HepG2 (cell line): ENCODE results near the gene THSD4. TPM values are rescaled to one million over a fixed set of nuclear protein-coding genes. Genes with fewer than 3 reads are reported as not detected.

Experiments
- ATAC-seq: fragments of 200-7000 bp; cut with Tn5 transposase; 3 replicates; pipeline ENCODE4 v1.9.1; 2020; ENCODE audit warnings: mild to moderate bottlenecking, moderate library complexity
- BruUV-seq: library from RNA; stranded (reverse); fragments of 400-500 nt; replicated peaks from 2 replicates; lab custom pipeline; 2021; lab: Mats Ljungman, UMichigan
- CTCF ChIA-PET: fragments of 300-600 bp; formaldehyde crosslinking; extraction: SDS; loops from one replicate; lab custom pipeline; 2021; ENCODE audit warnings: low total read pairs, inconsistent platforms, low intra/inter-chr PET ratio; lab: Yijun Ruan, JAX
- POLR2A ChIA-PET: fragments of 350-600 bp; sonication (Branson Sonifier 250); formaldehyde crosslinking; loops from one replicate; lab custom pipeline; 2020; ENCODE audit warnings: antibody characterized with exemption, inconsistent platforms; lab: Yijun Ruan, JAX
- DNase-seq: peaks from one replicate; pipeline ENCODE4 v3.0.0-alpha.2; 2015; ENCODE audit warnings: low spot score
- FAIRE-seq: peaks from 3 replicates; lab custom pipeline; 2011; peaks lifted over from hg19 to GRCh38; lab: Jason Lieb, UNC
- H2AFZ ChIP-seq: one replicate; pipeline ENCODE4 v1.6.1; 2011; ENCODE audit warnings: low read length, inconsistent platforms
- H3K27ac ChIP-seq: fragments of 300-600 bp; 3 replicates; pipeline ENCODE4 v1.8.0; 2011; ENCODE audit warnings: mixed run types, mild to moderate bottlenecking, mixed read lengths, low read length, inconsistent platforms; ENCODE audit not compliant: insufficient read depth; ENCODE audit errors: extremely low read length
- H3K27me3 ChIP-seq, 2 experiments: fragments of 200-600 bp in 1 of 2; 2 replicates in 1 of 2; 3 replicates in 1 of 2; pipeline versions ENCODE4 v1.6.0 to v1.8.0; 2011; ENCODE audit warnings: low read length in 2 of 2, mild to moderate bottlenecking in 2 of 2, moderate library complexity in 2 of 2, inconsistent platforms in 1 of 2; ENCODE audit not compliant: insufficient read depth in 2 of 2, control insufficient read depth in 1 of 2
- H3K36me3 ChIP-seq, 2 experiments: fragments of 200-600 bp in 1 of 2; replicated peaks in 1 of 2; 2 replicates in 1 of 2; 3 replicates in 1 of 2; pipeline versions ENCODE4 v1.5.1 to v1.8.0; 2011; ENCODE audit warnings: low read length in 2 of 2, inconsistent platforms in 1 of 2; ENCODE audit not compliant: insufficient read depth in 2 of 2, control insufficient read depth in 1 of 2
- H3K4me1 ChIP-seq: 2 replicates; pipeline ENCODE4 v1.5.1; 2012; ENCODE audit warnings: low read length, inconsistent platforms; ENCODE audit not compliant: insufficient read depth
- H3K4me2 ChIP-seq: 2 replicates; pipeline ENCODE4 v1.6.0; 2011; ENCODE audit warnings: low read depth, low read length, inconsistent platforms
- H3K4me3 ChIP-seq, 3 experiments: fragments of 200-600 bp in 1 of 3; sonication (generic), shearing (Covaris generic) in 1 of 3; replicated peaks in 1 of 3; 2 replicates each; pipeline ENCODE4 v1.5.1; 2011 to 2016; ENCODE audit warnings: low read length in 3 of 3, inconsistent platforms in 2 of 3, low read depth in 2 of 3, mild to moderate bottlenecking in 2 of 3, control low read depth in 1 of 3, mixed read lengths in 1 of 3; ENCODE audit not compliant: insufficient read depth in 1 of 3
- H3K79me2 ChIP-seq: one replicate; pipeline ENCODE4 v1.6.1; 2011; ENCODE audit warnings: low read length, inconsistent platforms; ENCODE audit not compliant: insufficient read depth
- H3K9ac ChIP-seq: 2 replicates; pipeline ENCODE4 v1.6.0; 2011; ENCODE audit warnings: mild to moderate bottlenecking, low read depth, low read length, inconsistent platforms; ENCODE audit not compliant: insufficient read depth
- H3K9me3 ChIP-seq: 2 replicates; pipeline ENCODE4 v1.5.1; 2012; ENCODE audit warnings: mild to moderate bottlenecking, low read length
- H4K20me1 ChIP-seq: 2 replicates; pipeline ENCODE4 v1.6.0; 2011; ENCODE audit warnings: inconsistent platforms, mild to moderate bottlenecking, low read length, moderate library complexity; ENCODE audit not compliant: insufficient read depth
- CREM ChIP-seq, 2 experiments: sonication (generic) in 1 of 2; formaldehyde crosslinking in 1 of 2; IDR thresholded peaks; 2 replicates each; pipeline versions ENCODE4 v1.4.0 to v1.6.1; 2016 to 2020; ENCODE audit warnings: antibody characterized with exemption in 1 of 2, mild to moderate bottlenecking in 1 of 2, missing genetic modification reagents in 1 of 2
- GATAD1 ChIP-seq: IDR thresholded peaks from 2 replicates; pipeline ENCODE4 v1.6.1; 2016; ENCODE audit warnings: missing genetic modification reagents, missing compliant biosample characterization
- HOXD1 ChIP-seq: sonication (generic); formaldehyde crosslinking; IDR thresholded peaks from 2 replicates; pipeline ENCODE4 v1.5.0; 2020; ENCODE audit warnings: missing genetic modification reagents
- IKZF4 ChIP-seq: sonication (generic); formaldehyde crosslinking; IDR thresholded peaks from 2 replicates; pipeline ENCODE4 v1.5.1; 2020; ENCODE audit warnings: borderline replicate concordance, mild to moderate bottlenecking, low read depth, missing genetic modification reagents; ENCODE audit errors: not compliant biosample characterization
- MAFK ChIP-seq, 2 experiments: IDR thresholded peaks in 1 of 2; conservative IDR thresholded peaks in 1 of 2; 2 replicates each; pipeline ENCODE4 v1.6.1; 2011; ENCODE audit warnings: improper control_type of control experiment in 2 of 2, low read length in 2 of 2
- STAG1 ChIP-seq: sonication (generic); formaldehyde crosslinking; IDR thresholded peaks from 2 replicates; pipeline ENCODE4 v1.4.0; 2020; ENCODE audit warnings: missing genetic modification reagents
- ZFP36L2 ChIP-seq: sonication (generic); formaldehyde crosslinking; IDR thresholded peaks from 2 replicates; pipeline ENCODE4 v1.4.0; 2020; ENCODE audit warnings: missing genetic modification reagents
- WGBS: methylation state at CpG from one replicate; pipeline ENCODE4 v1.1.6; 2017; ENCODE audit warnings: low lambda C conversion rate; 5-methylcytosine and 5-hydroxymethylcytosine counted together
- in situ Hi-C: cut with HindIII; loops from 2 replicates; pipeline ENCODE4 v1.10.0; 2017; ENCODE audit warnings: low pct_unique_long_range_greater_than_20kb; ENCODE audit not compliant: extremely low pct_ligation_motif_present
- intact Hi-C: fragments of 100-400 bp; cut with micrococcal nuclease; formaldehyde crosslinking; loops from one replicate; pipeline ENCODE4 v1.10.0; 2022; ENCODE audit not compliant: unreplicated experiment
- polyA plus RNA-seq, 8 experiments: library from polyadenylated mRNA; depleted of rRNA in 3 of 8; stranded (reverse) in 7 of 8; unstranded in 1 of 8; fragments of >200 nt; fragmentation: Illumina TruSeq in 4 of 8; extraction: Trizol in 4 of 8; gene quantifications; 2 replicates each; pipeline versions ENCODE4 v1.2.1 to v1.2.3, GENCODE V29; 2011 to 2016; ENCODE audit warnings: low read depth in 4 of 8, missing spikeins in 1 of 8, mixed read lengths in 1 of 8; ENCODE audit not compliant: insufficient read depth in 1 of 8
- total RNA-seq, 5 experiments: library from RNA; depleted of rRNA; stranded (reverse); fragments of >200 nt; fragmentation: Illumina TruSeq; extraction: Trizol; gene quantifications; 2 replicates each; pipeline ENCODE4 v1.2.3, GENCODE V29; 2016; ENCODE audit warnings: low read depth in 1 of 5
- TF ChIP-seq, protein P1 (sequence below): sonication (generic); formaldehyde crosslinking; IDR thresholded peaks from 2 replicates; pipeline ENCODE4 v1.4.0; 2020; ENCODE audit warnings: mild to moderate bottlenecking, missing genetic modification reagents
- TF ChIP-seq, protein P2 (sequence below): sonication (generic); formaldehyde crosslinking; IDR thresholded peaks from 2 replicates; pipeline ENCODE4 v1.4.0; 2020; ENCODE audit warnings: missing genetic modification reagents, borderline replicate concordance
- TF ChIP-seq, protein P3 (sequence below): sonication (generic); formaldehyde crosslinking; IDR thresholded peaks from 2 replicates; pipeline ENCODE4 v1.4.0; 2020; ENCODE audit warnings: missing genetic modification reagents

The THSD4 gene
- total and polyA plus RNA-seq, 2 of the 13 experiments (the other 11 are each of a cell fraction or from before 2014, with no cell fraction given), result 0.07 to 0.21 TPM

DNA sequence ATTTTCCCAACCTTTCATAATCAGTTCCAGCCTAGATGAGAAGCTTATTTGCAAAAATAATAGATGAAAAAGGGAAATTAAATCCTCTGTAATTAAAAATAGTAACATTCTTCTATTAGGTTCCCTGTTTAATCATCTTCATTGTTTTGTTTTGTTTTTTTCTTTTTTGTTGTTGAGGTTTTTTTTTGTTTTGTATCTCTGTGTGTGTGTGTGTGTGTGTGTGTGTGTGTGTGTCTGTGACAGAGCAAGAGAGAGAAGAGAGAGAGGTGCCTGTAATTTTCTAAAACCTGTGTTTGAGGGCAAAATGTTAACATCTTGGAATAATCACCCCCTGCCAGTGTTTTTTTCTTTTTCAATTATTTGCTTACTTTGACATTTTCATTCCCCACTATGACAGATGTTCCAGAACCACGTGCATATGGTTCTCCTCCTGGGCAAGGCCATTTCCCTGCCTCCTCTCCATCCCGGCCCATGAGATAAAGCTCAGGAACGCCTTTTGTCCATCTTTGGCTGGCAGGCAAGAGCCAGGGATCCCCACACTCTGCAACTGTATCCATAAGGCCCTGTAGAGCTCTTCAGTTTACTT is 573.3 kb downstream of the THSD4 start:
- no peak for FAIRE-seq
- POLR2A ChIA-PET, result no interaction called here
- H3K4me2 ChIP-seq, result no peak overlapping the region

DNA sequence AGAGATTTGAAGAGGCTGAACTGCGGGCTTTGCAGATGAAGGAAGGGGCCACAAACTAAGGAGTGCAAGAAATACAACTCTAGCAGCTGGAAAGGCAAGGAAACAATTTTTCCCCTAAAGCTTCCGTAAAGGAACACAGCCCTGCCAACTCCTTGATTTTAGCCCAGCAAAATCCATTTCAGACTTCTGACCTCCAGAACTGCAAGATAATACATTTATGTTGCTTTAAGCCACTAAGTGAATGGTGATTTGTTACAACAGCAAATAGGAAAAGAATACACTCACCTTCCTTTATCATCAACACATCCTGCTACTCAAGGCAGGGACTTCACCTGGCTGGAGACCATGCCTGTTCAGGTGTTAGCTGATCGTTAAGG is 575.8 kb downstream of the THSD4 start:
- Histone ChIP-seq H3K36me3 (no peaks in the 10 kb centered on the region), H3K27ac (no peak overlapping the region), H2AFZ (no peak overlapping the region), H3K4me2 (no peak overlapping the region), H3K27me3 (peaks cover 3 to 13% of the 10 kb centered on the region in 2 experiments; a peak in 4 of 5 replicates), H3K4me1 (no peaks in the 10 kb centered on the region), H3K9ac (no peak overlapping the region), H3K9me3 (no peaks in the 10 kb centered on the region), H3K4me3 (no peak overlapping the region), H4K20me1 (no peaks in the 10 kb centered on the region), H3K79me2 (no peaks in the 10 kb centered on the region)
- FAIRE-seq (no peak), ATAC-seq (no peak), DNase-seq (no peak)
- intact Hi-C loops (no loop called here), in situ Hi-C loops (no loop called here)
- no TSS peak for BruUV-seq
- WGBS, result 44% methylated on average over 3 of the region's 3 CpGs
- ChIA-PET POLR2A (no interaction called here), CTCF (no interaction called here)
- TF ChIP-seq, protein P1, sequence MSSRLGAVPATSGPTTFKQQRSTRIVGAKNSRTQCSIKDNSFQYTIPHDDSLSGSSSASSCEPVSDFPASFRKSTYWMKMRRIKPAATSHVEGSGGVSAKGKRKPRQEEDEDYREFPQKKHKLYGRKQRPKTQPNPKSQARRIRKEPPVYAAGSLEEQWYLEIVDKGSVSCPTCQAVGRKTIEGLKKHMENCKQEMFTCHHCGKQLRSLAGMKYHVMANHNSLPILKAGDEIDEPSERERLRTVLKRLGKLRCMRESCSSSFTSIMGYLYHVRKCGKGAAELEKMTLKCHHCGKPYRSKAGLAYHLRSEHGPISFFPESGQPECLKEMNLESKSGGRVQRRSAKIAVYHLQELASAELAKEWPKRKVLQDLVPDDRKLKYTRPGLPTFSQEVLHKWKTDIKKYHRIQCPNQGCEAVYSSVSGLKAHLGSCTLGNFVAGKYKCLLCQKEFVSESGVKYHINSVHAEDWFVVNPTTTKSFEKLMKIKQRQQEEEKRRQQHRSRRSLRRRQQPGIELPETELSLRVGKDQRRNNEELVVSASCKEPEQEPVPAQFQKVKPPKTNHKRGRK, result no peak
- TF ChIP-seq ZFP36L2 (no peak), CREM (IDR thresholded peaks at IDR 0.05) (no peak), CREM (CRISPR knock-in tag; IDR thresholded peaks at IDR 0.05) (no peak), IKZF4 (no peak), STAG1 (no peak), GATAD1 (CRISPR knock-in tag) (no peak)
- TF ChIP-seq, protein P2, sequence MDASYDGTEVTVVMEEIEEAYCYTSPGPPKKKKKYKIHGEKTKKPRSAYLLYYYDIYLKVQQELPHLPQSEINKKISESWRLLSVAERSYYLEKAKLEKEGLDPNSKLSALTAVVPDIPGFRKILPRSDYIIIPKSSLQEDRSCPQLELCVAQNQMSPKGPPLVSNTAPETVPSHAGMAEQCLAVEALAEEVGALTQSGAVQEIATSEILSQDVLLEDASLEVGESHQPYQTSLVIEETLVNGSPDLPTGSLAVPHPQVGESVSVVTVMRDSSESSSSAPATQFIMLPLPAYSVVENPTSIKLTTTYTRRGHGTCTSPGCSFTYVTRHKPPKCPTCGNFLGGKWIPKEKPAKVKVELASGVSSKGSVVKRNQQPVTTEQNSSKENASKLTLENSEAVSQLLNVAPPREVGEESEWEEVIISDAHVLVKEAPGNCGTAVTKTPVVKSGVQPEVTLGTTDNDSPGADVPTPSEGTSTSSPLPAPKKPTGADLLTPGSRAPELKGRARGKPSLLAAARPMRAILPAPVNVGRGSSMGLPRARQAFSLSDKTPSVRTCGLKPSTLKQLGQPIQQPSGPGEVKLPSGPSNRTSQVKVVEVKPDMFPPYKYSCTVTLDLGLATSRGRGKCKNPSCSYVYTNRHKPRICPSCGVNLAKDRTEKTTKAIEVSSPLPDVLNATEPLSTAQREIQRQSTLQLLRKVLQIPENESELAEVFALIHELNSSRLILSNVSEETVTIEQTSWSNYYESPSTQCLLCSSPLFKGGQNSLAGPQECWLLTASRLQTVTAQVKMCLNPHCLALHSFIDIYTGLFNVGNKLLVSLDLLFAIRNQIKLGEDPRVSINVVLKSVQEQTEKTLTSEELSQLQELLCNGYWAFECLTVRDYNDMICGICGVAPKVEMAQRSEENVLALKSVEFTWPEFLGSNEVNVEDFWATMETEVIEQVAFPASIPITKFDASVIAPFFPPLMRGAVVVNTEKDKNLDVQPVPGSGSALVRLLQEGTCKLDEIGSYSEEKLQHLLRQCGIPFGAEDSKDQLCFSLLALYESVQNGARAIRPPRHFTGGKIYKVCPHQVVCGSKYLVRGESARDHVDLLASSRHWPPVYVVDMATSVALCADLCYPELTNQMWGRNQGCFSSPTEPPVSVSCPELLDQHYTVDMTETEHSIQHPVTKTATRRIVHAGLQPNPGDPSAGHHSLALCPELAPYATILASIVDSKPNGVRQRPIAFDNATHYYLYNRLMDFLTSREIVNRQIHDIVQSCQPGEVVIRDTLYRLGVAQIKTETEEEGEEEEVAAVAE (CRISPR knock-in tag), result no peak
- TF ChIP-seq, protein P3, sequence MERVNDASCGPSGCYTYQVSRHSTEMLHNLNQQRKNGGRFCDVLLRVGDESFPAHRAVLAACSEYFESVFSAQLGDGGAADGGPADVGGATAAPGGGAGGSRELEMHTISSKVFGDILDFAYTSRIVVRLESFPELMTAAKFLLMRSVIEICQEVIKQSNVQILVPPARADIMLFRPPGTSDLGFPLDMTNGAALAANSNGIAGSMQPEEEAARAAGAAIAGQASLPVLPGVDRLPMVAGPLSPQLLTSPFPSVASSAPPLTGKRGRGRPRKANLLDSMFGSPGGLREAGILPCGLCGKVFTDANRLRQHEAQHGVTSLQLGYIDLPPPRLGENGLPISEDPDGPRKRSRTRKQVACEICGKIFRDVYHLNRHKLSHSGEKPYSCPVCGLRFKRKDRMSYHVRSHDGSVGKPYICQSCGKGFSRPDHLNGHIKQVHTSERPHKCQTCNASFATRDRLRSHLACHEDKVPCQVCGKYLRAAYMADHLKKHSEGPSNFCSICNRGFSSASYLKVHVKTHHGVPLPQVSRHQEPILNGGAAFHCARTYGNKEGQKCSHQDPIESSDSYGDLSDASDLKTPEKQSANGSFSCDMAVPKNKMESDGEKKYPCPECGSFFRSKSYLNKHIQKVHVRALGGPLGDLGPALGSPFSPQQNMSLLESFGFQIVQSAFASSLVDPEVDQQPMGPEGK (CRISPR knock-in tag), result no peak

More for the DNA sequence above, 573.3 kb downstream of the THSD4 start:
- no peak for DNase-seq
- Histone ChIP-seq H3K4me1 (no peaks in the 10 kb centered on the region), H3K36me3 (no peaks in the 10 kb centered on the region), H4K20me1 (no peaks in the 10 kb centered on the region), H3K9me3 (no peaks in the 10 kb centered on the region), H3K27me3 (peaks cover 3 to 8% of the 10 kb centered on the region in 2 experiments; a peak in 4 of 5 replicates), H3K4me3 (no peak overlapping the region), H3K9ac (no peak overlapping the region), H3K79me2 (no peaks in the 10 kb centered on the region), H3K27ac (no peak overlapping the region), H2AFZ (no peak overlapping the region)
- 16% methylated on average over 3 of the region's 3 CpGs for WGBS
- in situ Hi-C loops, result no loop called here
- no TSS peak for BruUV-seq
- CTCF ChIA-PET, result no interaction called here
- ATAC-seq, result no peak
- TF ChIP-seq HOXD1 (CRISPR knock-in tag) (no peak), MAFK (conservative IDR thresholded peaks at IDR 0.05 in 1 of 2, IDR thresholded peaks at IDR 0.05 in 1 of 2; ENCODE audit: low read length in 2 of 2) (0 out of 4 replicates have a peak, but pooled peaks of 1 of the 2 experiments have one; percentile 9)
- intact Hi-C loops, result no loop called here
